ENCODE measurements around the gene FAM50B.

FAM50B gene

GRCh38 chr6:3822747-3823445 is 26.3 kb upstream of the FAM50B start:
- DNase-seq, result no peak

GRCh38 chr6:3823671-3824070 is 25.5 kb upstream of the FAM50B start:
- DNase-seq, result no peak

GRCh38 chr6:3825331-3825831 is 23.8 kb upstream of the FAM50B start:
- no peak for DNase-seq

GRCh38 chr6:3825851-3826581 is 23.2 kb upstream of the FAM50B start:
- DNase-seq, result no peak

GRCh38 chr6:3829285-3829684 is 19.9 kb upstream of the FAM50B start:
- no peak for DNase-seq

GRCh38 chr6:3830806-3831205 is 18.4 kb upstream of the FAM50B start:
- DNase-seq, result no peak

- DNase-seq, result no peak
These were observed 17.2 kb upstream of the FAM50B start for GRCh38 chr6:3831761-3832530.

GRCh38 chr6:3835055-3835731 is 14.0 kb upstream of the FAM50B start:
- no peak for DNase-seq

- DNase-seq, result no peak
These were observed 13.4 kb upstream of the FAM50B start for GRCh38 chr6:3835785-3836184.

- no peak for DNase-seq
These were observed 12.6 kb upstream of the FAM50B start for GRCh38 chr6:3836566-3836965.

GRCh38 chr6:3837781-3838180 is 11.4 kb upstream of the FAM50B start:
- no peak for DNase-seq

- no peak for DNase-seq
These were observed 9.9 kb upstream of the FAM50B start for GRCh38 chr6:3838992-3839867.

GRCh38 chr6:3841066-3841454 is 8.1 kb upstream of the FAM50B start:
- no peak for DNase-seq

- DNase-seq, result no peak
These were observed 7.2 kb upstream of the FAM50B start for GRCh38 chr6:3841711-3842565.

GRCh38 chr6:3843379-3844096 is 5.6 kb upstream of the FAM50B start:
- no peak for DNase-seq

GRCh38 chr6:3844097-3844463 is 5.1 kb upstream of the FAM50B start:
- DNase-seq, result no peak

- no peak for DNase-seq
These were observed 1.7 kb upstream of the FAM50B start for GRCh38 chr6:3847521-3847920.

GRCh38 chr6:3848380-3848779 is 793 bp upstream of the FAM50B start:
- DNase-seq, result no peak

GRCh38 chr6:3849681-3850450 is 693 bp downstream of the FAM50B start:
- no peak for DNase-seq
